CD4-positive, alpha-beta T cell treated with Interferon gamma for 1 hour (primary cell): ENCODE measurements around the gene PIEZO2.
"Not testable (repeated sequence)": the region's sequence is repeated elsewhere in the genome, so short reads cannot be mapped to it uniquely, and the experiment has no call there.

Source experiments
- DNase-seq: peaks from one replicate; pipeline ENCODE4 v3.0.0-alpha.2; 2020

PIEZO2 gene

GRCh38 chr18:10923551-10924070 is 225.8 kb downstream of the PIEZO2 start:
- no peak for DNase-seq

GRCh38 chr18:10923141-10923540 is 226.2 kb downstream of the PIEZO2 start:
- no peak for DNase-seq

- not testable (repeated sequence) for DNase-seq
Measured at GRCh38 chr18:10922712-10923111, 226.7 kb downstream of the PIEZO2 start.

GRCh38 chr18:10920309-10920708 is 229.1 kb downstream of the PIEZO2 start:
- DNase-seq: not testable (repeated sequence)

- DNase-seq: no peak
Measured at GRCh38 chr18:10919851-10920250, 229.5 kb downstream of the PIEZO2 start.

GRCh38 chr18:10916865-10917264 is 232.5 kb downstream of the PIEZO2 start:
- no peak for DNase-seq

- DNase-seq: no peak
Measured at GRCh38 chr18:10916387-10916786, 233.0 kb downstream of the PIEZO2 start.

- DNase-seq: not testable (repeated sequence)
Measured at GRCh38 chr18:10915748-10916147, 233.6 kb downstream of the PIEZO2 start.

- DNase-seq: not testable (repeated sequence)
Measured at GRCh38 chr18:10914610-10915009, 234.8 kb downstream of the PIEZO2 start.

- no peak for DNase-seq
Measured at GRCh38 chr18:10913919-10914318, 235.4 kb downstream of the PIEZO2 start.

GRCh38 chr18:10912790-10913545 is 236.4 kb downstream of the PIEZO2 start:
- DNase-seq: no peak

GRCh38 chr18:10909724-10910123 is 239.6 kb downstream of the PIEZO2 start:
- DNase-seq: no peak

GRCh38 chr18:10908760-10909159 is 240.6 kb downstream of the PIEZO2 start:
- DNase-seq: no peak

GRCh38 chr18:10907749-10908148 is 241.6 kb downstream of the PIEZO2 start:
- DNase-seq: no peak

GRCh38 chr18:10901329-10901728 is 248.0 kb downstream of the PIEZO2 start:
- no peak for DNase-seq

GRCh38 chr18:10900435-10900834 is 248.9 kb downstream of the PIEZO2 start:
- no peak for DNase-seq

GRCh38 chr18:10899481-10899880 is 249.9 kb downstream of the PIEZO2 start:
- no peak for DNase-seq

- DNase-seq: no peak
Measured at GRCh38 chr18:10898417-10898974, 250.9 kb downstream of the PIEZO2 start.

- no peak for DNase-seq
Measured at GRCh38 chr18:10896851-10897250, 252.5 kb downstream of the PIEZO2 start.

- DNase-seq: no peak
Measured at GRCh38 chr18:10895976-10896375, 253.4 kb downstream of the PIEZO2 start.

- DNase-seq: no peak
Measured at GRCh38 chr18:10894501-10894900, 254.9 kb downstream of the PIEZO2 start.

GRCh38 chr18:10893761-10894160 is 255.6 kb downstream of the PIEZO2 start:
- no peak for DNase-seq

- no peak for DNase-seq
Measured at GRCh38 chr18:10893196-10893595, 256.2 kb downstream of the PIEZO2 start.

- no peak for DNase-seq
Measured at GRCh38 chr18:10892786-10893185, 256.6 kb downstream of the PIEZO2 start.

- no peak for DNase-seq
Measured at GRCh38 chr18:10890022-10890421, 259.3 kb downstream of the PIEZO2 start.
